Activated naive CD4-positive, alpha-beta T cell (primary cell): ENCODE results near the gene ARHGEF10L.

Source experiments
- DNase-seq, 4 experiments: peaks; one replicate each; lab custom pipeline; 2025; lab: John Stamatoyannopoulos, UW

ARHGEF10L gene

DNA sequence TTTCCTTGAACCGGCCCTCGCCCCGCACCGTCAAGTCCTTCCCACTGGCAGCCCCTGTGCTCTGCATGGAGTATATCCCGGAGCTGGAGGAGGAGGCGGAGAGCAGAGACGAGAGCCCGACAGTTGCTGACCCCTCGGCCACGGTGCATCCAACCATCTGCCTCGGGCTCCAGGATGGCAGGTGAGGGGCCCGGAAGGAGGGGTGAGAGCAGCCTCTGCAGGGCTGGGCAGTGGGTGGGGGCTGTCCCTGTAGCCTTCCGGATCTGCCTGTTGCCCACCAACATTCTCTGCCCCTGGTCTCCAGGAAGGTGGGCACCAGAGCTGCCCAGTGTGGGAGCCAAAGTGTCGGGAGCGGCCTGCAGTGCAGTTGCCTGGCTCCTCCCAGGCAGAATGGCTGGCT, 116.4 kb downstream of the ARHGEF10L start:
- no peak for DNase-seq

DNA sequence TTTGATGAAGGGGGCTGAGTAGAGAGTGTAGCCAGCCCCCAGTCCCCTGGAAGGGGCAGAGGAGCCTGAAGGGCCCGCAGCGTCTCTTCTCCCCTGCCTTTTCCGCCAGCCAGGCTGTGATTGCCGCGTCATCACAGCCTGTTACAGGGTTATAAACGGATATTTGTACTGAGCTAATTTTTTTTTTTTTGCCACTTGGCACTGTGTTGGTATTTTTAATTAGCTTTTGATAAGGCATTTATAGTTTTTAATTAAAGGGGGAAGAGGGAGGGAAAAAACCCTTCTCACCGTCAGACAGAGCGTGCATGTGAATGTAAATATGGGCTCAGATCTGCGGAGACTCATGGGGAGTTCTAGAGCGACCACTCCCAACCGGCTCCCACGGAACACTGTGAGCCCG, 117.9 kb downstream of the ARHGEF10L start:
- DNase-seq = no peak

- no peak for DNase-seq
Measured at GRCh38 chr1:17658837-17659236, 119.3 kb downstream of the ARHGEF10L start.

DNA sequence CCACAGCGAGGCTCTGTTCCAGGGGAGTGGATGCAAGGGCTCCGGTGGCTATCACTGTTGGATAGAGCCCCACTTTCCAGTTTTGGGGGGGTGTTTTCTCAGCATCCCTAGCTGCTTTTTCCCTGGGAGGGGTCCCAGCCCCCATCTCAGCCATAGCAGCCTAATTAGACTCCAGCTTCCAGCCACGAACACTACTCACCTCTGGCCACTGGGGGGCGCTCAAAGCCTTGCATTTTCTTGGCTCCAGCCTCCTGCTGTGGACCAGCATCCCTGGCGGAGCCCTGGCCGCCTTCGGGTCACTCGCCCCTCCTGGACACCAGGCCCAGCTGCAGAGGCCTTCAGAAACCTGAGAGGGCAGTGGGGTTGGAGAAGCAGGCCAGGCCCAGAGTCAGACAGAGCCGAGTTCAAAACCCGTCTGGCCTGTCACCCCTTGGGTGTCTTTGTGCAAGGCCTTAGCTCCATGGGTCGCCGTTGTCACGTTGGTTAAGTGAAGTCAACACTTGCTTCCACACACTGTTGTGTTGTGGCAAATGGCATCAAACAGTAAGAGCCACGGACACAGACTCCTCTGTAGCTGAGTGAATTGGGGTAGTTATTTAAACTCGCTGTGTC, 122.2 kb downstream of the ARHGEF10L start:
- peak; percentile 6 to 40 (median 23) for DNase-seq

DNA sequence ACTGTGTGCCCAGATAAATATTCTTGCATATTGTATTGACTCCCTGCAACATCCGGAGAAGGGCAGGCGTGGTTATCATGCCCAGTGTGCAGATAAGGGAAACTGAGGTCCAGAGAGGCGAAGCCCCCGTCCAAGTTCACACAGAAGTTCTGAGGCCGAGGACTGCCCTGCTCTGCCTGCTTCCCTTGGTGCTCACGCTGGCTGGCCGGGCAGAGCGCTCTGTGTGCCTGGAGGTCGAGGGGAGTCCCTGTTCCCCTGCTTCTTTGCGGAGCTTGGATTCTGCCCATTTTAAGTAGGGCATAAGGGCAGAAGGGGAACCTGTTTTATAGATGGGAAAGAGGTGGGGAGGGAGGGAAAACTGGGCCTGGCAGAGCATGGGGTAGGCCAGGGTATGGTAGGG, 122.8 kb downstream of the ARHGEF10L start:
- DNase-seq = no peak

GRCh38 chr1:17662786-17663185, 123.3 kb downstream of the ARHGEF10L start:
- DNase-seq = no peak

GRCh38 chr1:17663646-17664045, 124.1 kb downstream of the ARHGEF10L start:
- no peak for DNase-seq

DNA sequence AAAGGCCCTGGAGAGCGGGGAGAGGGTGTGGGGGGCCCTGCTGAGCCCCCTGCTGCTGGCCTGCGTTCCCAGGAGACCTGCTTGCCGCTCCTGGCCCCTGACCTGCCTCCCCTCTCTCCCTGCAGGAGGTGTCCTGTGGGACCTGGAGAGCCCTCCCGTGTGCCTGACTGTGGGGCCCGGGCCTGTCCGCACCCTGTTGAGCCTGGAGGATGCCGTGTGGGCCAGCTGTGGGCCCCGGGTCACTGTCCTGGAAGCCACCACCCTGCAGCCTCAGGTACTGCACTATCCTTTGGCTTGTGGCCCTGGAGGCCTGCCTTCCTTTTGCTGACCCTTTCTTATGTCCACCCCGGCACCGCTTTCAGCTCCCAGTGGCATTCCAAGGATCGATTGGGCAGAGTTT, 124.8 kb downstream of the ARHGEF10L start:
- DNase-seq = no peak

DNA sequence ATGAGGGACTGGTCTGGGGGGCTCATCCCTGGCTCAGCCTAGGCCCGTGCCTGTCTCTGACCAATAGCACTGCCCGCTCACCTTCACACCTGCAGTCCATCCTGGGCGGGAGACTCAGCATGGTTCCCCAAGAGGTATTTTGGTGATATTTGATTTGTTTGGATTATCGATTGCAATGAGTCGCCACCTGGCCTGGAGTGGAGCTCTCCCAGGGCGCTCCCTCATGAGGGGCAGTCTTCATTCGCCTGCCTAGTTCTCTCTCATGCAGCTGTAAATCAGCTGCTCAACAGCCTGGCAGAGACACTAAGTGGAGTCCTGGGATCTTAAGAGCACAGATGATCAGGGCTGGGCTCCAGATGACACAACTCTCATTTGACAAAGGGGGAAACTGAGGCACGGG, 125.6 kb downstream of the ARHGEF10L start:
- DNase-seq = no peak

- no peak for DNase-seq
Measured at GRCh38 chr1:17665950-17666720, 126.6 kb downstream of the ARHGEF10L start.

DNA sequence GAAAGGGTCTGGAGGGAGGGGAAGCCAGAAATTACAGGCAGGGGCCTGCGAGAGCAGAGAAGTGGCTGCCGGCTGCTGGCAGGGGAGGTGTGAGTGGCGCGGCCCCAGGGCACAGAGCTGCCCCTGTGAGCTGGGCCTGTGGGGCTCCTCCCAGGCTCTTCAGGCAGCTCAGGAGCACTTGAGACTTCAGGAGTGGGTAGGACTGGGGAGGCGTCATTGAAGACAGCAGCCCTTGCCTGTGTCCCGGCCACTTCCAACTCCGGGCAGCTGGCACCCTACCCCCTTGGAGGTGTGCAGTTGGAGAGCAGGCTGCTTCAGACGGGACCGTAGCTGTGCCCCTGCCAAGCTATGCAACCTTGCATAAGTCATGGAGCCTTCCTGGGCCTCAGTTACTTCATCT, 128.1 kb downstream of the ARHGEF10L start:
- DNase-seq = no peak

- DNase-seq = no peak
Measured at GRCh38 chr1:17668195-17668594, 128.7 kb downstream of the ARHGEF10L start.

GRCh38 chr1:17668624-17669175, 129.2 kb downstream of the ARHGEF10L start:
- DNase-seq = no peak

DNA sequence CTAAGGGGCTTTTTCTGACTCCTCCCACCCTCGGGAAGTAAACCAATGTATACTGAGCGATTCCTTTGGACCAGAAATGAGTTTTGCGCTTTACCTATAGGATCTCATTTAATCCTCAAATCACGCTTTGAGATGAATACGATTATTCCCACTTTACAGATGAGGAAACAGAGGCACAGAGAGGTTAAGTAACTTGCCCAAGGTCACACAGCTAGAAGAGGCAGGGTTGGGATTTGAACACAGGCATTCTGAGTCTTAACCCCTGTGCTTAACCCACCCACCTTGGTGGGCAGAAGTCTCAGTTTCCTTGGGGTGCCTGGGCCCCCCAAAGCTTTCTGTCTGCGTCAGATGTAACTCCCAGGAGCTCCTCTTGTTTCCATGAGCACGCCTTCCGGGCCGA, 129.8 kb downstream of the ARHGEF10L start:
- no peak for DNase-seq

- no peak for DNase-seq
Measured at GRCh38 chr1:17669866-17670451, 130.5 kb downstream of the ARHGEF10L start.

- no peak for DNase-seq
Measured at GRCh38 chr1:17670587-17671313, 131.3 kb downstream of the ARHGEF10L start.

DNA sequence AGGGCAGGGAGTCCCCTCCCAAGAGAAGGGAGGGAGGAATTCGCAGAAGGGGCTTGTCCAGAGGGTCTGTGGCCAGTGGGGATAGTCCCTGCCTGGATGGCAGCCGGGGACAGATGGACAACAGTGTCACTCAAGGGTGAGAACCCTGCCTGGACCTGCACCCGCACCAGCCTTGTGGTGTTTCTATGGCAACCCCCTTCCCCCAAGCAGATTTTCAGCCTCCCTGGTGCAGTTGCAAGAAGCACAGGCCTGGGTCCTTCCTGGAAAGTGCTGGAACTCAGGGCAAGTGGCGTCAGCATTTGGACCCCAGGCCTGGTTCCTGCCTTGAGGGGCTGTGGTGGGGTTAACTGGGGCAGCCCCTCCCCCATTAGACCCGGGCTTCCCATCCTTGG, 131.8 kb downstream of the ARHGEF10L start:
- DNase-seq = no peak

DNA sequence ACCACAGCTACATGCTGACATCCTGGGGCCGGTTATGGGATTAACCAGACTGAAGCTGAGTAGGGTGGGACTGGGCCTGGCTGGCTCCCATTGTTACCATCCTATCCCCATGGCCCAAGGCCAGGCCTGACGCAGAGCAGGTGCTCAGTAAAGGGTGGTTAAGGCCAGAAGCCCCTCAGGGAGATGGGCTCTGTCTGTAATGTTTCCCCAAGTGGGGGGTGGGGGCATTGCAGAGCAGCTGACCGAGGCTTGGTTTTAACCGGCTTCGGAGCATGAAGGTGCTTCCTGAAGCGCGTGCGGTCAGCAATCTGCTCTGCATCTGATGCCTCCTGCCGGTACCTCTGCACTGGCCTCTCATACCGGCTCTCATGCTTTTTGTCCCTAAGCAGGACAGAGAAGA, 132.2 kb downstream of the ARHGEF10L start:
- DNase-seq = no peak

GRCh38 chr1:17672226-17672625, 132.7 kb downstream of the ARHGEF10L start:
- DNase-seq = no peak

- DNase-seq = no peak
Measured at GRCh38 chr1:17673329-17674072, 134.0 kb downstream of the ARHGEF10L start.

DNA sequence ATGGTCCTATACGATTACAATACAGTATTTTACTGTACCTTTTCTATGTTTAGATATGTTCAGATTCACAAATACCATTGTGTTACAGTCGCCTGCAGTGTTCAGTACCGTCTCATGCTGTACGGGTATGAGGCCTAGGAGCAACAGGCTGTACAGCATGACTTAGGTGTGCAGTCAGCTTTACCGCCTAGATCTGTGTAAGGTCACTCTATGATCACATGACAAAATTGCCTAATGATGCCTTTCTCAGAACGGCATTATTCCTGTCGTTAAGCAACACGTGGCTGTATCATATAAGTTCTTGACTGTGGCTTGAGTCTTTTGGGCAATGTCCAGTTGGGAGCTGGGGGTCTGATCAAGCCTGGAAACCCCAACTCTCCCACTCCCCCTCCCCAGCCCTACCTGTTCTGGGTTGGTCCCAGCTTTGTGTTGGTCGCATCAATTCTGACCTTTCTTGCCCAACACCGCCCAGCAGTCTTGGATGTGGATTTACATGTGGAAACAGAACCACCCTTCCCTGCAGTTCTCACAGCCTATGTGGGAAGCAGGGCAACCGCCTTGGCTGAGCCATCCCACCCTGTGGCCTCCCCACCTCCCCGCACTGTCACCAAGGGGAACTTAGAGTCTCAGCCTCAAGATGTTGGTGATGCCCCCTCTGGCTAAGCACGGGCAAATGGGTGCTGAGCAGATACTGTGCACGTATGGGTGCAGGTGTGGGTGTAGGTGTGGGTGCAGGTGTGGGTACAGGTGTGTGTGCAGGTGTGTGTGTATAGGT, 135.4 kb downstream of the ARHGEF10L start:
- no peak for DNase-seq
